H9 (cell line): ENCODE data around the gene ACAP3. TPM values are rescaled to one million over a fixed set of nuclear protein-coding genes. Genes with fewer than 3 reads are reported as not detected.

ENCODE experiments used
- DNase-seq: peaks from one replicate; pipeline ENCODE4 v3.0.0-alpha.2; 2017
- H2AFZ ChIP-seq: one replicate; pipeline ENCODE4 v1.6.1; 2013; ENCODE audit warnings: mild to moderate bottlenecking, low read length, control low read depth, moderate library complexity
- H2AK5ac ChIP-seq: 2 replicates; pipeline ENCODE4 v1.6.1; 2013; ENCODE audit warnings: low read length, control low read depth, mixed read lengths; ENCODE audit not compliant: insufficient read length
- H2BK120ac ChIP-seq: one replicate; pipeline ENCODE4 v1.6.1; 2013; ENCODE audit warnings: low read depth, mild to moderate bottlenecking, low read length, control low read depth, inconsistent platforms; ENCODE audit not compliant: poor library complexity, severe bottlenecking
- H2BK12ac ChIP-seq: 2 replicates; pipeline ENCODE4 v1.6.1; 2013; ENCODE audit warnings: low read length, control low read depth, mixed read lengths, low read depth; ENCODE audit not compliant: insufficient read length
- H2BK15ac ChIP-seq: 2 replicates; pipeline ENCODE4 v1.6.1; 2013; ENCODE audit warnings: low read depth, low read length, control low read depth
- H2BK20ac ChIP-seq: one replicate; pipeline ENCODE4 v1.6.1; 2013; ENCODE audit warnings: low read depth, mild to moderate bottlenecking, low read length, control low read depth, inconsistent platforms; ENCODE audit not compliant: poor library complexity, severe bottlenecking
- H2BK5ac ChIP-seq: 2 replicates; pipeline ENCODE4 v1.6.1; 2013; ENCODE audit warnings: low read length, control low read depth, mixed read lengths; ENCODE audit not compliant: insufficient read length
- H3K14ac ChIP-seq: 2 replicates; pipeline ENCODE4 v1.6.1; 2013; ENCODE audit warnings: low read length, control low read depth; ENCODE audit not compliant: insufficient read depth
- H3K18ac ChIP-seq: 2 replicates; pipeline ENCODE4 v1.6.1; 2013; ENCODE audit warnings: low read depth, mild to moderate bottlenecking, mixed read lengths, low read length, control low read depth; ENCODE audit not compliant: insufficient read length
- H3K23ac ChIP-seq: 2 replicates; pipeline ENCODE4 v1.6.1; 2013; ENCODE audit warnings: low read length, control low read depth, mixed read lengths, low read depth; ENCODE audit not compliant: insufficient read length
- H3K23me2 ChIP-seq: 2 replicates; pipeline ENCODE4 v1.6.1; 2013; ENCODE audit warnings: low read depth, mild to moderate bottlenecking, mixed read lengths, low read length, control low read depth; ENCODE audit not compliant: insufficient read length, poor library complexity, severe bottlenecking
- H3K27ac ChIP-seq: 2 replicates; pipeline ENCODE4 v1.5.1; 2013; ENCODE audit warnings: low read length, control low read depth, mixed read lengths, low read depth; ENCODE audit not compliant: insufficient read length
- H3K27me3 ChIP-seq: 2 replicates; pipeline ENCODE4 v1.6.1; 2013; ENCODE audit warnings: low read length, control low read depth, inconsistent platforms; ENCODE audit not compliant: insufficient read depth
- H3K4ac ChIP-seq: 2 replicates; pipeline ENCODE4 v1.6.1; 2013; ENCODE audit warnings: low read depth, mild to moderate bottlenecking, control low read depth, inconsistent platforms, low read length, moderate library complexity
- H3K4me1 ChIP-seq: 2 replicates; pipeline ENCODE4 v1.6.1; 2013; ENCODE audit warnings: low read length, control low read depth, inconsistent platforms; ENCODE audit not compliant: insufficient read depth
- H3K4me2 ChIP-seq: 2 replicates; pipeline ENCODE4 v1.6.1; 2013; ENCODE audit warnings: low read length, control low read depth, mixed read lengths; ENCODE audit not compliant: insufficient read length, insufficient read depth
- H3K56ac ChIP-seq: 2 replicates; pipeline ENCODE4 v1.6.1; 2013; ENCODE audit warnings: low read depth, mild to moderate bottlenecking, mixed read lengths, low read length, control low read depth; ENCODE audit not compliant: insufficient read length
- H3K79me1 ChIP-seq: 2 replicates; pipeline ENCODE4 v1.6.1; 2013; ENCODE audit warnings: low read depth, mild to moderate bottlenecking, moderate library complexity, low read length, control low read depth, inconsistent platforms; ENCODE audit not compliant: insufficient read depth, poor library complexity, severe bottlenecking
- H3K79me2 ChIP-seq: 2 replicates; pipeline ENCODE4 v1.6.1; 2013; ENCODE audit warnings: low read length, control low read depth, inconsistent platforms; ENCODE audit not compliant: insufficient read depth
- H3K9ac ChIP-seq: 2 replicates; pipeline ENCODE4 v1.6.1; 2013; ENCODE audit warnings: low read length, control low read depth, mixed read lengths; ENCODE audit not compliant: insufficient read length; ENCODE audit errors: extremely low read depth
- H3K9me3 ChIP-seq: one replicate; pipeline ENCODE4 v1.6.1; 2013; ENCODE audit warnings: low read depth, low read length, inconsistent platforms; ENCODE audit not compliant: control insufficient read depth
- H3T11ph ChIP-seq: one replicate; pipeline ENCODE4 v1.6.1; 2013; ENCODE audit warnings: mild to moderate bottlenecking, low read length, control low read depth, inconsistent platforms
- H4K20me1 ChIP-seq: one replicate; pipeline ENCODE4 v1.6.1; 2013; ENCODE audit not compliant: control insufficient read depth, insufficient read length, insufficient read depth
- H4K5ac ChIP-seq: 2 replicates; pipeline ENCODE4 v1.6.1; 2013; ENCODE audit warnings: low read depth, mild to moderate bottlenecking, mixed read lengths, low read length, control low read depth; ENCODE audit not compliant: insufficient read length
- H4K8ac ChIP-seq: replicated peaks from 2 replicates; pipeline ENCODE4 v1.6.1; 2013; ENCODE audit warnings: low read length, control low read depth, mixed read lengths, low read depth; ENCODE audit not compliant: insufficient read length
- H4K91ac ChIP-seq: 2 replicates; pipeline ENCODE4 v1.6.1; 2013; ENCODE audit warnings: low read depth, mild to moderate bottlenecking, moderate library complexity, mixed read lengths, low read length, control low read depth; ENCODE audit not compliant: insufficient read length
- H3K27ac Mint-ChIP-seq, 3 experiments: 2 replicates in 2 of 3; 3 replicates in 1 of 3; pipeline ENCODE4 v1.8.0; 2020 to 2021; ENCODE audit warnings: mixed read lengths in 3 of 3, mild to moderate bottlenecking in 1 of 3, moderate library complexity in 1 of 3
- H3K27me3 Mint-ChIP-seq: 2 replicates; pipeline ENCODE4 v1.8.0; 2021; ENCODE audit warnings: low read depth, mild to moderate bottlenecking, moderate library complexity, mixed read lengths
- H3K36me3 Mint-ChIP-seq, 3 experiments: 2 replicates in 2 of 3; 3 replicates in 1 of 3; pipeline ENCODE4 v1.8.0; 2020 to 2021; ENCODE audit warnings: low read depth in 3 of 3, mixed read lengths in 3 of 3; ENCODE audit not compliant: insufficient read depth in 1 of 3
- H3K4me1 Mint-ChIP-seq, 2 experiments: 2 replicates each; pipeline ENCODE4 v1.8.0; 2020; ENCODE audit warnings: mixed read lengths in 2 of 2
- H3K4me3 Mint-ChIP-seq, 2 experiments: 2 replicates in 1 of 2; 3 replicates in 1 of 2; pipeline ENCODE4 v1.8.0; 2020 to 2021; ENCODE audit warnings: mild to moderate bottlenecking in 2 of 2, mixed read lengths in 2 of 2, moderate library complexity in 1 of 2
- H3K9me3 Mint-ChIP-seq, 2 experiments: 2 replicates in 1 of 2; 3 replicates in 1 of 2; pipeline ENCODE4 v1.8.0; 2020; ENCODE audit warnings: mild to moderate bottlenecking in 2 of 2, mixed read lengths in 2 of 2, moderate library complexity in 1 of 2
- WGBS: extraction: QIAGEN DNeasy Blood & Tissue Kit; methylation state at CpG from one replicate; pipeline ENCODE4 v1.1.7; 2013; ENCODE audit warnings: missing lambda C conversion rate, low lambda C conversion rate, mixed read lengths; ENCODE audit not compliant: insufficient read length; ENCODE audit errors: extremely low coverage; 5-methylcytosine and 5-hydroxymethylcytosine counted together
- total RNA-seq: library from RNA; stranded (reverse); gene quantifications from 2 replicates; pipeline ENCODE4 v1.2.1, GENCODE V29; 2021
- TF ChIP-seq, protein P1 (sequence below): fragments of 200-600 bp; sonication (generic); conservative IDR thresholded peaks from 3 replicates; pipeline ENCODE4 v1.8.0; 2021; ENCODE audit warnings: antibody characterized with exemption, mild to moderate bottlenecking

ACAP3 gene
- total RNA-seq, 1 experiment from 2014 or later: 41.4 TPM

DNA sequence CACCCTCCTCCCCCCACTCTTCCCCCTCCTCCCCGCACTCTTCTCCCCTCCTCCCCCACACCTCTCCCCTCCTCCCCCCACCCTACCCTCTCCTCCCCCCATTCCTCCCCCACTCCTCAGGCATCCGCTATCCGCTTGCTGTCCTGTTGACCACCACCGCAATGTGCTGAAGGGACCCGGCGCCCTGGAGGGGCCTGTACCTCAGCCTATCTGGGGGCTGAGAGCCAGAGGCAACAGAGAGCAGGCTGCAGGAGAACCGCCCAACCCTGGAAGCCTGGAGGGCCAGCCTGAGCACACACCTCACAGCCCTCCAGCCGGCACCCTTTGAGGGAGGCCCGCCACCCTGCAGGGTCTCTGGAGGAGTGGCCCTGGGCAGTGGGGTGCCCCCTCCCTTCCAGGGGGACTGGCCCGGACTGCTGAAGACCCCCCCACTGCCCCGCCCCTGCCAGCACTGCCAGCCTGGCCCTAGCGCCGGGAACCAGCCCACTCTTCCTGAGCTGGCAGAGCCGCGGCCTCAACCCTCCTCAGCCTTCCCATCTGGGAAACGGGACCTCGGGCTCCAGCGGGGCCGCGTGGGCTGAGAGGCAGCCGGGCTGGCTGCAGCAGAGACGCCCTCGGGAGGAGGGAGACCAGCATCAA lies 62.4 kb downstream of the ACAP3 start:
- Histone ChIP-seq H3K14ac (no peak overlapping the region), H4K5ac (no peak overlapping the region), H2AFZ (no peak overlapping the region), H3K18ac (no peak overlapping the region), H3K9me3 (no peaks in the 10 kb centered on the region), H2BK120ac (no peak overlapping the region), H3K4me2 (no peak overlapping the region), H3K23ac (no peak overlapping the region), H3K27me3 (no peaks in the 10 kb centered on the region), H2BK15ac (no peak overlapping the region), H2BK5ac (no peak overlapping the region), H3K9ac (no peak overlapping the region), H4K8ac (no peak overlapping the region), H2AK5ac (no peak overlapping the region), H3K23me2 (no peaks in the 10 kb centered on the region), H3K79me1 (no peaks in the 10 kb centered on the region), H3K56ac (no peak overlapping the region), H3K79me2 (no peaks in the 10 kb centered on the region), H3T11ph (no peak overlapping the region), H3K27ac (no peak overlapping the region), H4K20me1 (no peaks in the 10 kb centered on the region), H4K91ac (no peak overlapping the region), H2BK12ac (no peak overlapping the region), H3K4me1 (no peaks in the 10 kb centered on the region), H2BK20ac (no peak overlapping the region), H3K4ac (no peak overlapping the region)
- H3K27ac Mint-ChIP-seq: no peak overlapping the region
- no peak overlapping the region for H3K4me3 Mint-ChIP-seq
- peaks cover 15% of the 10 kb centered on the region for H3K27me3 Mint-ChIP-seq
- H3K9me3 Mint-ChIP-seq: no peaks in the 10 kb centered on the region
- H3K36me3 Mint-ChIP-seq: no peaks in the 10 kb centered on the region
- no CpG with 5 or more reads among the region's 23 CpGs for WGBS
- DNase-seq: no peak
- TF ChIP-seq, protein P1, sequence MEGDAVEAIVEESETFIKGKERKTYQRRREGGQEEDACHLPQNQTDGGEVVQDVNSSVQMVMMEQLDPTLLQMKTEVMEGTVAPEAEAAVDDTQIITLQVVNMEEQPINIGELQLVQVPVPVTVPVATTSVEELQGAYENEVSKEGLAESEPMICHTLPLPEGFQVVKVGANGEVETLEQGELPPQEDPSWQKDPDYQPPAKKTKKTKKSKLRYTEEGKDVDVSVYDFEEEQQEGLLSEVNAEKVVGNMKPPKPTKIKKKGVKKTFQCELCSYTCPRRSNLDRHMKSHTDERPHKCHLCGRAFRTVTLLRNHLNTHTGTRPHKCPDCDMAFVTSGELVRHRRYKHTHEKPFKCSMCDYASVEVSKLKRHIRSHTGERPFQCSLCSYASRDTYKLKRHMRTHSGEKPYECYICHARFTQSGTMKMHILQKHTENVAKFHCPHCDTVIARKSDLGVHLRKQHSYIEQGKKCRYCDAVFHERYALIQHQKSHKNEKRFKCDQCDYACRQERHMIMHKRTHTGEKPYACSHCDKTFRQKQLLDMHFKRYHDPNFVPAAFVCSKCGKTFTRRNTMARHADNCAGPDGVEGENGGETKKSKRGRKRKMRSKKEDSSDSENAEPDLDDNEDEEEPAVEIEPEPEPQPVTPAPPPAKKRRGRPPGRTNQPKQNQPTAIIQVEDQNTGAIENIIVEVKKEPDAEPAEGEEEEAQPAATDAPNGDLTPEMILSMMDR: no peak
- no peaks in the 10 kb centered on the region for H3K4me1 Mint-ChIP-seq
